Measurements from ENCODE around the gene MPC1. TPM values are rescaled to one million over a fixed set of nuclear protein-coding genes. Genes with fewer than 3 reads are reported as not detected.

Gene MPC1
- total RNA-seq, 2 experiments from 2014 or later: 17.4 to 19.3 TPM

DNA sequence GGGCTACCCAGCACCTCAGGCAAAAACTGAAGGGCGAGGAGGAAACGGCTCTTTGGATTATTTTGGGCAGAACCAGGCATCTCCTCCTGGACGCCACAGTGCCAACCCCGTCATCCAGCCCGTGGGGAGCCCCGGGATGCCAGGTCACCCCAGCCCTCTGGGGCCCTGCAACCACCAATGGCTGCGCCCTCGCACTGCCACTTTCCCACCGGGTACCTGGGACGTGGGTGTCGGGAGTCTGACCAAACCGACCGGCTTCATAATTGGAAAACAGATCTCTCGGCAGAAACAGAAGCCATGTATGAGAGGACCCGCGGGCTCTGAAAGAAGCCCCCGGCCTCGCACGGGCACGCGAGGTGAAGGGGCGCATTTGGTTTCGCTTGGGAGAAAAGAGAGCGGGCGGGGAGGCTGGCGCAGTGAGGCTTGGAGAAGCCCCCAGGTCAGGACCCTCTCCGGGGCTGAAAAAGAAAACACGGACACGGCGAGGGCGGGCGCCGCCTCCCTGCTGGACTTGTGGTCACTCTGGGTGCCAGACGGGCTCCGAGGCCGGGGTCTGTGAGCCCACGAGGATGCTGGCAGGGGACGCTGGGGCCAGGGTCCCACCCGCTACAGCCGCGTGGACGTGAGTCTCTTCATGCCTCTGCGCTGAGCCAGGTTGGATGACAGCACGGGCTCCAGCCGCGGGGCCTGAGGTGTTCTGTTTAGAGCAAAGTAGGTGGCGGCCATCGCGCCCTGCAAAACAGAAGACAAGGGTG, 29.6 kb upstream of the MPC1 start:
- H3K27ac ChIP-seq (ENCODE audit: low read depth in 1 of 2, low read length in 2 of 2): peak overlapping the region; percentile 22 to 58
- CTCF ChIA-PET: interaction anchor here (1.9 kb wide), 1 partner anchor 11 kb away, joined by 11 read pairs; no protein-coding TSS in a partner anchor

DNA sequence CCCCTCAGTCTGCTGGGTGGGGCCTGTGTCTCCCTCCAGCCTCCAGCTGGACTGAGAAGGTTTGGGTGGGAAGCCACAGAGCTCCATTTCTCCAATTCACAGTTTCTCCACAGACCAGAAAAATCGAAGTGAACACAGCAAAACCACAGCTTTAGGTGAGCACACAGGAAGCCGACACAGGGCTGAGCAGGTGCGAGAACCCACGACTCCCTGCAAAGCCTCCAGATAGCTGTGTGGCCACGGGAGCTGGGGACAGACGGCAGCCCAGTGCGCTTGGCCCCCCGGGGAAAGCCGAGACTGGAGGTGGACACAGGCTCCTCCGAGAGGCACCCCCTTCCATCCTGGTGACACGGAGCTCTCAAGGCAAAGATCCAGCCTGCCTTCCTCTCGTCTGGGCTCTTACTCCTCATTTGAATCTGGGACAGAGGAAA, 29.0 kb upstream of the MPC1 start:
- intact Hi-C loops (cut with DNase I, micrococcal nuclease): loop anchor here in 1 of 2 experiments (10.0 kb wide), 1 partner anchor 213 kb away; the partner anchor contains the start of gene RPS6KA2
- DNase-seq (peak in 12 of 14 experiments; percentile 33 to 72 (median 50)), ATAC-seq (ENCODE audit: poor library complexity) (peak; percentile 79)
- H3K27ac ChIP-seq (ENCODE audit: low read depth in 1 of 2, low read length in 2 of 2): peak overlapping the region; percentile 22 to 58
- H3K36me3 ChIP-seq (ENCODE audit: insufficient read depth, low read length): no peaks in the 10 kb centered on the region
- H3K9me3 ChIP-seq (ENCODE audit: control insufficient read depth in 1 of 2, insufficient read depth in 1 of 2, low read length in 2 of 2): peaks cover 0 to 5% of the 10 kb centered on the region in 2 experiments
- no peaks in the 10 kb centered on the region for H3K27me3 ChIP-seq (ENCODE audit: control insufficient read depth in 1 of 2, insufficient read depth in 2 of 2, low read length in 2 of 2)
- peak overlapping the region; percentile 44 for H3K4me3 ChIP-seq (ENCODE audit: low read length)
- peak overlapping the region; percentile 97 for H3K27ac Mint-ChIP-seq
- peaks cover 7% of the 10 kb centered on the region for H3K9me3 Mint-ChIP-seq
- CTCF ChIA-PET: interaction anchor here (1.9 kb wide), 1 partner anchor 11 kb away, joined by 11 read pairs; no protein-coding TSS in a partner anchor
- H3K27me3 Mint-ChIP-seq: no peaks in the 10 kb centered on the region
- TF ChIP-seq, protein P1, sequence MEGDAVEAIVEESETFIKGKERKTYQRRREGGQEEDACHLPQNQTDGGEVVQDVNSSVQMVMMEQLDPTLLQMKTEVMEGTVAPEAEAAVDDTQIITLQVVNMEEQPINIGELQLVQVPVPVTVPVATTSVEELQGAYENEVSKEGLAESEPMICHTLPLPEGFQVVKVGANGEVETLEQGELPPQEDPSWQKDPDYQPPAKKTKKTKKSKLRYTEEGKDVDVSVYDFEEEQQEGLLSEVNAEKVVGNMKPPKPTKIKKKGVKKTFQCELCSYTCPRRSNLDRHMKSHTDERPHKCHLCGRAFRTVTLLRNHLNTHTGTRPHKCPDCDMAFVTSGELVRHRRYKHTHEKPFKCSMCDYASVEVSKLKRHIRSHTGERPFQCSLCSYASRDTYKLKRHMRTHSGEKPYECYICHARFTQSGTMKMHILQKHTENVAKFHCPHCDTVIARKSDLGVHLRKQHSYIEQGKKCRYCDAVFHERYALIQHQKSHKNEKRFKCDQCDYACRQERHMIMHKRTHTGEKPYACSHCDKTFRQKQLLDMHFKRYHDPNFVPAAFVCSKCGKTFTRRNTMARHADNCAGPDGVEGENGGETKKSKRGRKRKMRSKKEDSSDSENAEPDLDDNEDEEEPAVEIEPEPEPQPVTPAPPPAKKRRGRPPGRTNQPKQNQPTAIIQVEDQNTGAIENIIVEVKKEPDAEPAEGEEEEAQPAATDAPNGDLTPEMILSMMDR (IDR thresholded peaks at IDR 0.05): no peak
- POLR2A ChIA-PET: interaction anchor here (1.0 to 2.9 kb wide), 6 partner anchors 11 to 215 kb away, joined by 4 to 10 read pairs (median 4); partner anchors contain the start of gene RPS6KA2
- peak overlapping the region; percentile 76 for H3K4me3 Mint-ChIP-seq
- H3K4me1 Mint-ChIP-seq (ENCODE audit: low read depth): peaks cover 79% of the 10 kb centered on the region
- H3K36me3 Mint-ChIP-seq (ENCODE audit: low read depth): peaks cover 12% of the 10 kb centered on the region
- peaks cover 63% of the 10 kb centered on the region for H3K4me1 ChIP-seq (ENCODE audit: insufficient read depth, low read length)

More for the DNA sequence above, 29.6 kb upstream of the MPC1 start:
- Mint-ChIP-seq H3K27me3 (no peaks in the 10 kb centered on the region), H3K36me3 (ENCODE audit: low read depth) (peaks cover 18% of the 10 kb centered on the region), H3K27ac (peak overlapping the region; percentile 97), H3K4me1 (ENCODE audit: low read depth) (peaks cover 85% of the 10 kb centered on the region), H3K9me3 (peaks cover 11% of the 10 kb centered on the region), H3K4me3 (peak overlapping the region; percentile 76)
- peaks cover 69% of the 10 kb centered on the region for H3K4me1 ChIP-seq (ENCODE audit: insufficient read depth, low read length)
- H3K36me3 ChIP-seq (ENCODE audit: insufficient read depth, low read length): no peaks in the 10 kb centered on the region
- TF ChIP-seq, protein P1 (IDR thresholded peaks at IDR 0.05): no peak
- no peak for ATAC-seq (ENCODE audit: poor library complexity)
- intact Hi-C loops (cut with DNase I, micrococcal nuclease): loop anchor here in 1 of 2 experiments (10.0 kb wide), 1 partner anchor 212 kb away; the partner anchor contains the start of gene RPS6KA2
- H3K27me3 ChIP-seq (ENCODE audit: control insufficient read depth in 1 of 2, insufficient read depth in 2 of 2, low read length in 2 of 2): no peaks in the 10 kb centered on the region
- H3K4me3 ChIP-seq (ENCODE audit: low read length): peak overlapping the region; percentile 44
- peaks cover 0 to 5% of the 10 kb centered on the region in 2 experiments for H3K9me3 ChIP-seq (ENCODE audit: control insufficient read depth in 1 of 2, insufficient read depth in 1 of 2, low read length in 2 of 2)
- DNase-seq: peak in 1 of 14 experiments; percentile 26
- POLR2A ChIA-PET: interaction anchor here (1.0 to 2.9 kb wide), 6 partner anchors 12 to 215 kb away, joined by 4 to 10 read pairs (median 4); partner anchors contain the start of gene RPS6KA2

DNA sequence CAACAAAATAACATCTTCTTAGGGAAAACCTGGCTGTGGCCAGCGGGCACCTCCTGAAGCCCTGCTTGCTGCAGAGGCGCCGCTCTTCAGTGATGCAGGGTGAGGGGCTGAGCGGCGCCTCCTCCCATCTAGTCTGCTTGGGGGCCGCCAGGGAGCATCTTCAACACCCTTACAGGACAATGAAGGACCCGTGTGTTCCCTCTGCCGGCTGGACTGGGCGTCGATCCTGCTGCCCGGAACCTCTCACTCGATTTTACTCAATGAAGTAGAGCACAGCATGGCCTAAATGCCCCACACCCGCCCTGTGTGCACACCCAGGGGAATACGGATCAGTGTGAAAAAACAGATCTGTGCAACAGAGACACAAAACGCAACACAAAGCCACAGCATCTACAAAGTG, 28.5 kb upstream of the MPC1 start:
- H3K4me1 ChIP-seq (ENCODE audit: insufficient read depth, low read length): peaks cover 58% of the 10 kb centered on the region
- no peaks in the 10 kb centered on the region for H3K27me3 Mint-ChIP-seq
- H3K27ac Mint-ChIP-seq: peak overlapping the region; percentile 97
- H3K9me3 ChIP-seq (ENCODE audit: control insufficient read depth in 1 of 2, insufficient read depth in 1 of 2, low read length in 2 of 2): peaks cover 0 to 5% of the 10 kb centered on the region in 2 experiments
- peak; percentile 28 for ATAC-seq (ENCODE audit: poor library complexity)
- peak overlapping the region; percentile 44 for H3K4me3 ChIP-seq (ENCODE audit: low read length)
- TF ChIP-seq, protein P1 (IDR thresholded peaks at IDR 0.05): no peak
- peaks cover 11% of the 10 kb centered on the region for H3K36me3 Mint-ChIP-seq (ENCODE audit: low read depth)
- ChIA-PET POLR2A (interaction anchor here (1.0 to 2.9 kb wide), 6 partner anchors 11 to 216 kb away, joined by 4 to 10 read pairs (median 4); partner anchors contain the start of gene RPS6KA2), CTCF (interaction anchor here (1.9 kb wide), 1 partner anchor 10 kb away, joined by 11 read pairs; no protein-coding TSS in a partner anchor)
- H3K4me1 Mint-ChIP-seq (ENCODE audit: low read depth): peaks cover 74% of the 10 kb centered on the region
- peaks cover 6% of the 10 kb centered on the region for H3K9me3 Mint-ChIP-seq
- H3K27me3 ChIP-seq (ENCODE audit: control insufficient read depth in 1 of 2, insufficient read depth in 2 of 2, low read length in 2 of 2): no peaks in the 10 kb centered on the region
- intact Hi-C loops (cut with DNase I, micrococcal nuclease): loop anchor here in 1 of 2 experiments (10.0 kb wide), 1 partner anchor 214 kb away; the partner anchor contains the start of gene RPS6KA2
- peak overlapping the region; percentile 76 for H3K4me3 Mint-ChIP-seq
- H3K36me3 ChIP-seq (ENCODE audit: insufficient read depth, low read length): no peaks in the 10 kb centered on the region
- DNase-seq: no peak
- H3K27ac ChIP-seq (ENCODE audit: low read depth in 1 of 2, low read length in 2 of 2): peak overlapping the region; percentile 22 to 58

All from CD4-positive, alpha-beta T cell (primary cell).